Esophagus muscularis mucosa (tissue), 4 donors: ENCODE results near the gene CTDP1. TPM values are rescaled to one million over a fixed set of nuclear protein-coding genes. Genes with fewer than 3 reads are reported as not detected.

Experiments used
- DNase-seq: peaks from one replicate; pipeline ENCODE4 v3.0.0-alpha.2; 2017; ENCODE audit errors: extremely low spot score
- H3K27ac ChIP-seq, 4 donors: fragments of 200-600 bp; sonication (generic); replicated peaks in 1 of 4; 1 replicate in 3 of 4; 2 replicates in 1 of 4; pipeline ENCODE4 v1.5.1; 2016 to 2019; ENCODE audit warnings: mild to moderate bottlenecking in 1 of 4
- H3K27me3 ChIP-seq, 4 donors: fragments of 200-600 bp; sonication (generic); one replicate each; pipeline versions ENCODE4 v1.5.1 to v1.6.0; 2016 to 2019
- H3K36me3 ChIP-seq, 4 donors: fragments of 200-600 bp; sonication (generic); one replicate each; pipeline ENCODE4 v1.5.1; 2016 to 2019
- H3K4me1 ChIP-seq, 4 donors: fragments of 200-600 bp; sonication (generic); one replicate each; pipeline ENCODE4 v1.5.1; 2016 to 2019
- H3K4me3 ChIP-seq, 4 donors: fragments of 200-600 bp; sonication (generic); 1 replicate in 2 of 4; 2 replicates in 2 of 4; pipeline ENCODE4 v1.5.1; 2016 to 2019; ENCODE audit warnings: mild to moderate bottlenecking in 4 of 4, moderate library complexity in 1 of 4
- H3K9me3 ChIP-seq, 4 donors: fragments of 200-600 bp; sonication (generic); 1 replicate in 3 of 4; 2 replicates in 1 of 4; pipeline ENCODE4 v1.5.1; 2016 to 2019
- EP300 ChIP-seq: sonication (generic); formaldehyde crosslinking; IDR thresholded peaks from one replicate; pipeline ENCODE4 v1.6.1; 2017; ENCODE audit warnings: antibody characterized with exemption
- POLR2A ChIP-seq: fragments of 450-650 bp; IDR thresholded peaks from one replicate; pipeline ENCODE4 v1.6.1; 2017; ENCODE audit warnings: antibody characterized with exemption, moderate library complexity, mild to moderate bottlenecking, low read depth
- POLR2AphosphoS5 ChIP-seq, 2 donors: sonication (generic); formaldehyde crosslinking; IDR thresholded peaks; one replicate each; pipeline ENCODE4 v1.6.1; 2017; ENCODE audit warnings: antibody characterized with exemption in 2 of 2
- WGBS: methylation state at CpG from one replicate; pipeline ENCODE4 v1.1.5; 2018; 5-methylcytosine and 5-hydroxymethylcytosine counted together
- intact Hi-C: fragments of 100-400 bp; cut with DNase I; formaldehyde crosslinking; loops from one replicate; pipeline ENCODE4 v1.15.1; 2023
- total RNA-seq, 4 donors: library from RNA; depleted of rRNA; stranded (reverse); fragments of >200 nt; gene quantifications; one replicate each; pipeline versions ENCODE4 v1.1.0 to v1.2.1, GENCODE V29; 2016
- TF ChIP-seq, protein P1 (sequence below), 3 experiments: fragments of 200-600 bp in 2 of 3; fragments of 450-650 bp in 1 of 3; sonication (generic) in 2 of 3; IDR thresholded peaks; one replicate each; pipeline ENCODE4 v1.5.1; 2017 to 2019; ENCODE audit warnings: antibody characterized with exemption in 3 of 3, mild to moderate bottlenecking in 2 of 3, moderate library complexity in 1 of 3

The CTDP1 gene
- total RNA-seq, 4 donors from 2014 or later: 22.0 to 28.5 (median 24.5) TPM

DNA sequence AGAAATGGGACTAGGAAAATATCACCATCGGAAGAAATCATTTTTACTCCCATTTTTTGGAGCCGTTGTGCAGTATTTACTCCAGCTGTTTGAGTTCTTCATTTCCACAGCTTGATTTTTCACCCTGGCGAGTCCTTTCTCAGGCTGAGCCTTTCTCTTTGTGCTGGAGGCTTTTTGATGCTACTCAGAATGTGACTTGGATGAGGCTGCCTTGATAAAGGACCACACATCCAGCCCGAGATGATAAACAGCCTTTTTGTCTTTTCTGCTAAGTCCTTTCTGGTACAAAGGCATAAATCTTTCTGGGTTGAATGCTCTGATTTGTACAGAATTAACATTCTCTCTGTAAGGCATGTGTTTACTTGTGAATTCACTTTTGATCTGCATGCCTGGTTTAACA lies 17.6 kb upstream of the CTDP1 start:
- Histone ChIP-seq H3K9me3 (no peaks in the 10 kb centered on the region), H3K4me1 (peaks cover 0 to 16% (median 4%) of the 10 kb centered on the region in 4 donors), H3K36me3 (no peaks in the 10 kb centered on the region), H3K27ac (no peak overlapping the region), H3K4me3 (no peak overlapping the region), H3K27me3 (no peaks in the 10 kb centered on the region)
- intact Hi-C loops: no loop called here
- 52% methylated on average over 4 of the region's 4 CpGs for WGBS
- TF ChIP-seq, protein P1, sequence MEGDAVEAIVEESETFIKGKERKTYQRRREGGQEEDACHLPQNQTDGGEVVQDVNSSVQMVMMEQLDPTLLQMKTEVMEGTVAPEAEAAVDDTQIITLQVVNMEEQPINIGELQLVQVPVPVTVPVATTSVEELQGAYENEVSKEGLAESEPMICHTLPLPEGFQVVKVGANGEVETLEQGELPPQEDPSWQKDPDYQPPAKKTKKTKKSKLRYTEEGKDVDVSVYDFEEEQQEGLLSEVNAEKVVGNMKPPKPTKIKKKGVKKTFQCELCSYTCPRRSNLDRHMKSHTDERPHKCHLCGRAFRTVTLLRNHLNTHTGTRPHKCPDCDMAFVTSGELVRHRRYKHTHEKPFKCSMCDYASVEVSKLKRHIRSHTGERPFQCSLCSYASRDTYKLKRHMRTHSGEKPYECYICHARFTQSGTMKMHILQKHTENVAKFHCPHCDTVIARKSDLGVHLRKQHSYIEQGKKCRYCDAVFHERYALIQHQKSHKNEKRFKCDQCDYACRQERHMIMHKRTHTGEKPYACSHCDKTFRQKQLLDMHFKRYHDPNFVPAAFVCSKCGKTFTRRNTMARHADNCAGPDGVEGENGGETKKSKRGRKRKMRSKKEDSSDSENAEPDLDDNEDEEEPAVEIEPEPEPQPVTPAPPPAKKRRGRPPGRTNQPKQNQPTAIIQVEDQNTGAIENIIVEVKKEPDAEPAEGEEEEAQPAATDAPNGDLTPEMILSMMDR (IDR thresholded peaks at IDR 0.05): no peak
- TF ChIP-seq POLR2A: no peak
- TF ChIP-seq EP300: no peak
- no peak for TF ChIP-seq POLR2AphosphoS5 (IDR thresholded peaks at IDR 0.05)
- DNase-seq: no peak

DNA sequence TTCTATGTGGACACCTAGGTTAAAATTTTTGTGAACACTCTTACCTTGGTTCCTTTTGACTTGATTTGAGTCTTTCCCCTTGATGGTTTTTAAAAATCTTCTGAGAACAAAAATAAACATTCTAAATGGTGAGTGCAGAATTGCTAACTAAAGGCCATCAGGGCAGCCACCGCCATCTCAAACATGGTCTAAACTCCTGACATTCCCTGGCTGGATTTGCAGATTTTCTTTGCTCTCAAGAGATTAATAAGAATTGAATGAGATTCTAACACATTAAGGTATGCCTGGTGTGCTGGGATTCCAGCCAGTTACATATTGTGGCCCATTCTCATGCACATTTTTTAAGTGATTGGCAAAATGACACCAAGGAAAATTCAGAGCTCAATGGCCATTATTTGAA lies 17.2 kb upstream of the CTDP1 start:
- no peaks in the 10 kb centered on the region for H3K36me3 ChIP-seq
- H3K4me3 ChIP-seq: no peak overlapping the region
- 45% methylated on average over 1 of the region's 1 CpG for whole genome bisulfite sequencing
- no peaks in the 10 kb centered on the region for H3K9me3 ChIP-seq
- no peak for DNase-seq
- H3K27ac ChIP-seq: no peak overlapping the region
- H3K27me3 ChIP-seq: no peaks in the 10 kb centered on the region
- intact Hi-C loops: no loop called here
- H3K4me1 ChIP-seq: peaks cover 0 to 16% (median 4%) of the 10 kb centered on the region in 4 donors
- TF ChIP-seq, protein P1 (IDR thresholded peaks at IDR 0.05): no peak
- TF ChIP-seq POLR2A (no peak), EP300 (no peak), POLR2AphosphoS5 (IDR thresholded peaks at IDR 0.05) (no peak)

DNA sequence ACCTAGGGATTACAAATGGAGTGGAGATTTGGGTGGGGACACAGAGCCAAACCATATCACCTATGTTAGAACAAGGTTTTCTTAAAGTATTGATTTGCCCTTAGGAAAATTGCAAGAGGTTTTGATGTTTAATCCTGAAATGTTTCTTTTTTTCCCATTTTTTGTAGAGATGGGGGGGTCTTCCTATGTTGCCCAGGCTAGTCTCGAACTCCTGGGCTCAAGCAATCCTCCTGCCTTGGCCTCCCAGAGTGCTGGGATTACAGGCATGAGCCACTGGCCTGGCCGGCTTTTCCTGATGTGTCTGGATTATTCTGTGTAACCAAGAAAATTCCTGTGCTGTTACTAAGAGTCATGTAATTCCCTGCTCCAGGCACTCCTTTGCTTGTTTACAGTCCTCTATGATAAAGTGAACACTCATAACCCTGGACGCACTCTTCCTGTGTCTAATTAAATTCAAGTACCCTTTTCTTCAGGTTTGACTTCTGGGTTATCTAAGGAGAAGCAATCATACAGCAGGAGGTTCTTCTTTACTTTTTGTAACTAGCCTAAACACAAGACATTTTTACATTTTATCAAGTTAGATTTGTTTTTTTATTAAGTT lies 15.0 kb upstream of the CTDP1 start:
- Histone ChIP-seq H3K4me3 (no peak overlapping the region), H3K27ac (no peak overlapping the region), H3K9me3 (no peaks in the 10 kb centered on the region), H3K27me3 (no peaks in the 10 kb centered on the region), H3K36me3 (no peaks in the 10 kb centered on the region), H3K4me1 (peaks cover 0 to 16% (median 4%) of the 10 kb centered on the region in 4 donors)
- DNase-seq: no peak
- no peak for TF ChIP-seq POLR2AphosphoS5 (IDR thresholded peaks at IDR 0.05)
- no peak for TF ChIP-seq EP300
- TF ChIP-seq, protein P1 (IDR thresholded peaks at IDR 0.05): no peak
- TF ChIP-seq POLR2A: no peak
- intact Hi-C loops: no loop called here
- 85% methylated on average over 3 of the region's 3 CpGs for WGBS

DNA sequence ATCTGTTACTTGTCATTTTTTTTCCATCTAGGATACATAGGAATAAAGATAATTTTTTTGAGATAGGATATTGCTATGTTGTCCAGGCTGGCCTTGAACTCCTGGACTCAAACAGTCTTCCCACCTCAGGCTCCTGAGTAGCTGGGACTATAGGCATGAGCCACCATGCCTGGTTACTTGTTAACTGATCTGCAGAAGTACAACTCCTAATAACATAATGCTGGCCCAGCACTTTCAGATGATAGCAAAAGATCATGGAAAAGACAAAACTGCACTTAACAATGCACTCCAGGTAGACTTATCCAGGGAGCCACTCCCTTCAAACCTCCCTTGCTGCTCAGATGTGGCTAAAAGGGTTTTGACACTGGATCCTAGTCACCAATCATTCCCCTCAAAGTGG lies 11.4 kb upstream of the CTDP1 start:
- peaks cover 0 to 3% (median 0%) of the 10 kb centered on the region in 4 donors for H3K4me1 ChIP-seq
- DNase-seq: no peak
- no peaks in the 10 kb centered on the region for H3K27me3 ChIP-seq
- H3K27ac ChIP-seq: no peak overlapping the region
- intact Hi-C loops: no loop called here
- H3K9me3 ChIP-seq: no peaks in the 10 kb centered on the region
- TF ChIP-seq POLR2AphosphoS5 (IDR thresholded peaks at IDR 0.05) (no peak), POLR2A (no peak), EP300 (no peak)
- TF ChIP-seq, protein P1 (IDR thresholded peaks at IDR 0.05): no peak
- H3K4me3 ChIP-seq: no peak overlapping the region
- no peaks in the 10 kb centered on the region for H3K36me3 ChIP-seq
